Fibroblast of mammary gland (primary cell): ENCODE results near the gene TLL2.

ENCODE experiments used
- DNase-seq: peaks from one replicate; pipeline ENCODE4 v3.0.0-alpha.2; 2010; ENCODE audit warnings: low read depth
- H3K4me3 ChIP-seq: 2 replicates; pipeline ENCODE4 v1.5.1; 2011; ENCODE audit warnings: low read depth, mild to moderate bottlenecking, low read length, moderate library complexity; ENCODE audit not compliant: control insufficient read depth
- TF ChIP-seq, protein P1 (sequence below): conservative IDR thresholded peaks from 2 replicates; pipeline ENCODE4 v1.5.1; 2011; ENCODE audit warnings: low read depth, low read length, inconsistent platforms; ENCODE audit not compliant: control insufficient read depth, insufficient read depth

Gene TLL2

GRCh38 chr10:96418582-96418981 is 95.1 kb downstream of the TLL2 start:
- no peak for DNase-seq
- no peak overlapping the region for H3K4me3 ChIP-seq
- TF ChIP-seq, protein P1, sequence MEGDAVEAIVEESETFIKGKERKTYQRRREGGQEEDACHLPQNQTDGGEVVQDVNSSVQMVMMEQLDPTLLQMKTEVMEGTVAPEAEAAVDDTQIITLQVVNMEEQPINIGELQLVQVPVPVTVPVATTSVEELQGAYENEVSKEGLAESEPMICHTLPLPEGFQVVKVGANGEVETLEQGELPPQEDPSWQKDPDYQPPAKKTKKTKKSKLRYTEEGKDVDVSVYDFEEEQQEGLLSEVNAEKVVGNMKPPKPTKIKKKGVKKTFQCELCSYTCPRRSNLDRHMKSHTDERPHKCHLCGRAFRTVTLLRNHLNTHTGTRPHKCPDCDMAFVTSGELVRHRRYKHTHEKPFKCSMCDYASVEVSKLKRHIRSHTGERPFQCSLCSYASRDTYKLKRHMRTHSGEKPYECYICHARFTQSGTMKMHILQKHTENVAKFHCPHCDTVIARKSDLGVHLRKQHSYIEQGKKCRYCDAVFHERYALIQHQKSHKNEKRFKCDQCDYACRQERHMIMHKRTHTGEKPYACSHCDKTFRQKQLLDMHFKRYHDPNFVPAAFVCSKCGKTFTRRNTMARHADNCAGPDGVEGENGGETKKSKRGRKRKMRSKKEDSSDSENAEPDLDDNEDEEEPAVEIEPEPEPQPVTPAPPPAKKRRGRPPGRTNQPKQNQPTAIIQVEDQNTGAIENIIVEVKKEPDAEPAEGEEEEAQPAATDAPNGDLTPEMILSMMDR, result no peak

- H3K4me3 ChIP-seq, result no peak overlapping the region
- TF ChIP-seq, protein P1, result no peak
- DNase-seq, result no peak
These were observed 96.3 kb downstream of the TLL2 start for GRCh38 chr10:96417441-96417840.

GRCh38 chr10:96416643-96417042 is 97.1 kb downstream of the TLL2 start:
- TF ChIP-seq, protein P1, result no peak
- H3K4me3 ChIP-seq, result no peak overlapping the region
- DNase-seq, result peak; percentile 30

DNA sequence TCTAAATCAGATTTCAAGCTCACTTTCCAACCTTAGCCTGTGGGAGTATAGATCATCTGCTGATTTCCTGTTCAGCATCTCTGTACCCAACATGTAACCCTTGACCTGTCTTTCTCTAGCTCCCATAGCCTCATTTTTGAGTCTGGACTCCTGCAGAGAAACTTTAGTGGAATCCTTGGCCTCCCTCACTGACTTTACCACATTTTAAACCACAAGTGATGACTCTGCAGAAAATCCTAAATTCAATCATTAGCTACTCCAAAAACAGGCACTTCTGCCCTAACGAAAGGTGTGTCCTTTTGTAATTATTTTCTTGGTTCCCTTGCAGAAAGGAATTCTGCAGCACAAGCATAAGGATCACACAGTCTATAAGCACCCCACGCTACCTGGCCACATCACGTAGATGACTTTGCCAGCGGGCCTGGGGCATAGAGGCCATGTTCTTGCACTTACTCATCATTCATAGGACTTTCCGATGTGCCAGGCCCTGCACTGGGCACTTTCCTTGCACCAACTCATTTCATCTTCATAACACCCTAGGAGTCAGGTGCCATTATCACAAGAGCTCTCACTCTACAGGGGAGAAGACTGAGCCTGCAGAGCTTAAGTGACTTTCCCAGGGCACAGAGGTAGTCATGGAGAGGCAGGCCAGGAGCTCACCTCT is 97.7 kb downstream of the TLL2 start:
- no peak overlapping the region for H3K4me3 ChIP-seq
- TF ChIP-seq, protein P1, result no peak
- DNase-seq, result peak; percentile 19

GRCh38 chr10:96415150-96415890 is 98.4 kb downstream of the TLL2 start:
- H3K4me3 ChIP-seq, result no peak overlapping the region
- TF ChIP-seq, protein P1, result no peak
- DNase-seq, result no peak

DNA sequence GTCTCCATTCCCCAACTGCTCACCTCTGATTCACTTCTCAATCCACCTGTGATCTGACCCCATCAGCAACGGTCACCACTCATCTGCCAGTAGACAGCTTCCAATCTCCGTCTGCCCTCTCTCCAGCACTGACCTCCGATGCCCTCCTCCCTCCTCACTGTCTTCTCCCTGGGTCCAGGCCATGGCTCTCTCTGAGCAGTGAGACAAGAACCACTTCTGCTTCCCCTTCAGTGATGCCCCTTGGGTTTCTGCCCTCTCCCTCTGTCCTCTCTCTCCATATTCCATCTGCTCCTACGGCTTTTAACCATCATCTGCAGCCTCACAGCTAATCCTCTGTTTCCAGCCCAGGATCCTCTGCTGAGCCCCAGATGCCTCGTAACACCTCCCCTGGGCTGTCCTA is 99.4 kb downstream of the TLL2 start:
- TF ChIP-seq, protein P1, result no peak
- DNase-seq, result no peak
- no peak overlapping the region for H3K4me3 ChIP-seq
